Liver (tissue), 3 donors: ENCODE results near the gene RNF133.

Source experiments
- CTCF ChIP-seq: fragments of 150-350 bp; IDR thresholded peaks from 2 replicates; pipeline ENCODE4 v1.5.1; 2017; ENCODE audit warnings: improper control_type of control experiment, low read depth, low read length; ENCODE audit not compliant: missing input control
- EGR1 ChIP-seq, 2 donors: IDR thresholded peaks; 2 replicates each; pipeline ENCODE4 v1.6.1; 2016 to 2018; ENCODE audit warnings: antibody characterized with exemption in 2 of 2, low read depth in 2 of 2
- FOXA1 ChIP-seq: IDR thresholded peaks from 2 replicates; pipeline ENCODE4 v1.6.1; 2016; ENCODE audit warnings: antibody characterized with exemption
- GABPA ChIP-seq, 2 donors: IDR thresholded peaks in 1 of 2; conservative IDR thresholded peaks in 1 of 2; 2 replicates each; pipeline ENCODE4 v1.6.1; 2016; ENCODE audit warnings: antibody characterized with exemption in 2 of 2, mild to moderate bottlenecking in 1 of 2, moderate library complexity in 1 of 2
- JUND ChIP-seq, 2 donors: IDR thresholded peaks; 2 replicates each; pipeline ENCODE4 v1.6.1; 2016; ENCODE audit warnings: antibody characterized with exemption in 2 of 2
- SP1 ChIP-seq: IDR thresholded peaks from 2 replicates; pipeline ENCODE4 v1.6.1; 2018; ENCODE audit warnings: antibody characterized with exemption, mild to moderate bottlenecking
- TAF1 ChIP-seq: conservative IDR thresholded peaks from 2 replicates; pipeline ENCODE4 v1.6.1; 2016; ENCODE audit warnings: antibody characterized with exemption, mild to moderate bottlenecking
- YY1 ChIP-seq: IDR thresholded peaks from 2 replicates; pipeline ENCODE4 v1.6.1; 2016; ENCODE audit warnings: antibody characterized with exemption, mild to moderate bottlenecking
- ZBTB33 ChIP-seq: IDR thresholded peaks from 2 replicates; pipeline ENCODE4 v1.6.1; 2016; ENCODE audit warnings: antibody characterized with exemption
- TF ChIP-seq, protein P1 (sequence below): IDR thresholded peaks from 2 replicates; pipeline ENCODE4 v1.6.1; 2016; ENCODE audit warnings: antibody characterized with exemption, mild to moderate bottlenecking
- donor health status: healthy.
- donor health status: healthy.

DNA sequence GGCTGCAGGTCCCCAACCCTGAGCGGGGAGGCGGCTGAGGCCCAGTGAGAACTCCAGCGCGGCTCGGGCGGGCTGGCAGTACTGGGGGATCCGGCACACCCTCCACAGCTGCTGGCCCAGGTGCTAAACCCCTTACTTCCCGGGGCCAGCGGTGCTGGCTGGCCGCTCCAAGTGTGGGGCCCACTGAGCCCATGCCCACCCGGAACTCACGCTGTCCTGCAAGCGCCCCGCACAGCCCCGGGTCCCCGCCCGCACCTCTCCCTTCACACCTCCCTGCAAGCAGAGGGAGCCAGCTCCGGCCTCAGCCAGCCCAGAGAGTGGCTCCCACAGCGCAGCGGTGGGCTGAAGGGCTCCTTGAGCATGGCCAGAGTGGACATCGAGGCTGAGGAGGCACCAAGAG, 25.0 kb downstream of the RNF133 start:
- TF ChIP-seq YY1, result no peak
- TF ChIP-seq CTCF, result no peak
- TF ChIP-seq FOXA1, result no peak
- no peak for TF ChIP-seq GABPA (IDR thresholded peaks at IDR 0.05 in 1 of 2, conservative IDR thresholded peaks at IDR 0.05 in 1 of 2)
- no peak for TF ChIP-seq EGR1 (IDR thresholded peaks at IDR 0.05; ENCODE audit: low read depth in 2 of 2)
- TF ChIP-seq, protein P1, sequence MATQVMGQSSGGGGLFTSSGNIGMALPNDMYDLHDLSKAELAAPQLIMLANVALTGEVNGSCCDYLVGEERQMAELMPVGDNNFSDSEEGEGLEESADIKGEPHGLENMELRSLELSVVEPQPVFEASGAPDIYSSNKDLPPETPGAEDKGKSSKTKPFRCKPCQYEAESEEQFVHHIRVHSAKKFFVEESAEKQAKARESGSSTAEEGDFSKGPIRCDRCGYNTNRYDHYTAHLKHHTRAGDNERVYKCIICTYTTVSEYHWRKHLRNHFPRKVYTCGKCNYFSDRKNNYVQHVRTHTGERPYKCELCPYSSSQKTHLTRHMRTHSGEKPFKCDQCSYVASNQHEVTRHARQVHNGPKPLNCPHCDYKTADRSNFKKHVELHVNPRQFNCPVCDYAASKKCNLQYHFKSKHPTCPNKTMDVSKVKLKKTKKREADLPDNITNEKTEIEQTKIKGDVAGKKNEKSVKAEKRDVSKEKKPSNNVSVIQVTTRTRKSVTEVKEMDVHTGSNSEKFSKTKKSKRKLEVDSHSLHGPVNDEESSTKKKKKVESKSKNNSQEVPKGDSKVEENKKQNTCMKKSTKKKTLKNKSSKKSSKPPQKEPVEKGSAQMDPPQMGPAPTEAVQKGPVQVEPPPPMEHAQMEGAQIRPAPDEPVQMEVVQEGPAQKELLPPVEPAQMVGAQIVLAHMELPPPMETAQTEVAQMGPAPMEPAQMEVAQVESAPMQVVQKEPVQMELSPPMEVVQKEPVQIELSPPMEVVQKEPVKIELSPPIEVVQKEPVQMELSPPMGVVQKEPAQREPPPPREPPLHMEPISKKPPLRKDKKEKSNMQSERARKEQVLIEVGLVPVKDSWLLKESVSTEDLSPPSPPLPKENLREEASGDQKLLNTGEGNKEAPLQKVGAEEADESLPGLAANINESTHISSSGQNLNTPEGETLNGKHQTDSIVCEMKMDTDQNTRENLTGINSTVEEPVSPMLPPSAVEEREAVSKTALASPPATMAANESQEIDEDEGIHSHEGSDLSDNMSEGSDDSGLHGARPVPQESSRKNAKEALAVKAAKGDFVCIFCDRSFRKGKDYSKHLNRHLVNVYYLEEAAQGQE, result no peak
- TF ChIP-seq JUND (IDR thresholded peaks at IDR 0.05), result no peak
- no peak for TF ChIP-seq TAF1
- no peak for TF ChIP-seq SP1
- no peak for TF ChIP-seq ZBTB33
